ENCODE results near the gene PPP2R5A. TPM values are rescaled to one million over a fixed set of nuclear protein-coding genes. Genes with fewer than 3 reads are reported as not detected.
"Not testable (repeated sequence)": the region's sequence is repeated elsewhere in the genome, so short reads cannot be mapped to it uniquely, and the experiment has no call there.

Gene PPP2R5A
- polyA plus RNA-seq, 2 donors, result 29.0 to 37.3 TPM

DNA sequence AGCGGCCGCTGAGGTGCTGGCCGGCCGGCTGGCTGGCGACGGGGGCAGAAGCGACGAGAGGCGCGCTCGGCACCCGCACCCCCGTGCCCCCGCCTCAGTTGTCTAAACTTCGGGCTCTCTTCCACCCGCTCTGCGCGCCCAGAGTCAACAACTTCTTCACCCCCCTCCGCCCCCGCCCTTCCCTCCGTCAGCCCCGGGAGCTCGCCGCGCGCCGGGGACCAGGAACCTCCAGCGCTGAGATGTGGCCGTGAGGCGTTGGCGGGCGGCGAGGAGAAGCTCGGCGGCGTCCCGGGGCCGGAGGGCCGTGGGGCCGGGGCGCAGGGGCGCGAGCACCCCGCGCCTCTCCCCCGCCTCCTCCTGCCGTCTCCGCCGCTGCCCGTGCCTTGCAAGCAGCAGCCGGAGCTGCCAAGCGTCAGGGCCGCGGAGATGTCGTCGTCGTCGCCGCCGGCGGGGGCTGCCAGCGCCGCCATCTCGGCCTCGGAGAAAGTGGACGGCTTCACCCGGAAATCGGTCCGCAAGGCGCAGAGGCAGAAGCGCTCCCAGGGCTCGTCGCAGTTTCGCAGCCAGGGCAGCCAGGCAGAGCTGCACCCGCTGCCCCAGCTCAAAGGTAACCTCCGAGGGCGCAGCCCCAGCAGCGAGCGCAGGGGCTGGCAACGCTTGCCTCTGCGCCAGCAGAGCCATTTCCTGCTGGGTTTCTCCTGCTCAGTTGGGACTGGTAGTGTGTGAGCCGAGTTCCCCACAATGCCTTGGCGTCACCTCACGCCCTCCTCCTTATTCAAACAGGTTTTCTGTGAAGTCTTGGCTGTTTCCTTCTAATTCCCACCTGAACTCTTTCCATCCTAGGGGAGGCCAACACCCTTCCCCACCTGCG lies 710 bp downstream of the PPP2R5A start:
- WGBS, 2 donors, result 1% methylated on average over 68 to 85 of the region's 85 CpGs
- Histone ChIP-seq H3K36me3 (ENCODE audit: control insufficient read depth in 2 of 2, insufficient read depth in 2 of 2, low read length in 1 of 2) (no peaks in the 10 kb centered on the region), H3K9me3 (ENCODE audit: control insufficient read depth in 2 of 2, insufficient read depth in 1 of 2, low read depth in 1 of 2, low read length in 1 of 2) (no peaks in the 10 kb centered on the region), H3K4me3 (ENCODE audit: low read depth in 1 of 2, low read length in 2 of 2) (peak overlapping the region; percentile 74 to 98), H3K27me3 (ENCODE audit: control insufficient read depth in 1 of 2, insufficient read depth in 2 of 2, low read length in 2 of 2) (no peaks in the 10 kb centered on the region), H3K27ac (ENCODE audit: low read depth in 2 of 2, low read length in 1 of 2) (peak overlapping the region; percentile 96 to 100), H3K4me1 (ENCODE audit: control insufficient read depth in 2 of 2, insufficient read depth in 2 of 2, low read length in 1 of 2) (no peaks in the 10 kb centered on the region)

DNA sequence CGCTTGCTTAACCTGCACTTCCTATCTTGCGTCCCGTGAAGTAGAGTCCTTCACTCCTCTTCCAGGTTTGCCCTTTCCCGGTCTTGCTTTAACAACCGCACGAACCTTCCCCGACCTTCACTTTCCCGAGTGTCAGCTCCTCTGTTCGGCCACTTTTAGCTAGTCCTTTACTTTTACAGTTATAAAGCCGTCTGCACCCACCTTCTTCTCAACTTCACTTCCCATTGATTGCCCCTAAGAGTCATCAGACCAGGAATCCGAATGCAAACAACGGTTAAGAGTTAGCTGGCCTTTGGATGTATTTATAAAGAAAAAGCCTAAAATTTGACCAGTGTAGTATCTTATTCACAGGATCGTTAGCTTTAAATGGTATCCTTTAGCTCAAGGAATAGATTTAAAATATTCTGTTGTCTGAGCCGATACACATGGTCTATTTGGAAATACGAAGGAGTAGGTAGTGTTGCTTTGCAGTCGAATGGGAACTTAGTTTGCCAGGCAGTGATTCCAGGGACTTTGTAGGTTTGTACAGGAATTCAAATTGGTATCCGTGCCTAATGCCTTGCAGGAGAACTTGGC lies 1.4 kb downstream of the PPP2R5A start:
- peaks cover 0 to 2% of the 10 kb centered on the region in 2 donors for H3K4me1 ChIP-seq (ENCODE audit: control insufficient read depth in 2 of 2, insufficient read depth in 2 of 2, low read length in 1 of 2)
- no peaks in the 10 kb centered on the region for H3K27me3 ChIP-seq (ENCODE audit: control insufficient read depth in 1 of 2, insufficient read depth in 2 of 2, low read length in 2 of 2)
- H3K27ac ChIP-seq (ENCODE audit: low read depth in 2 of 2, low read length in 1 of 2), result peak overlapping the region; percentile 96 to 100
- WGBS, 2 donors, result 0% methylated on average over 17 of the region's 17 CpGs
- peak overlapping the region; percentile 74 to 98 for H3K4me3 ChIP-seq (ENCODE audit: low read depth in 1 of 2, low read length in 2 of 2)
- no peaks in the 10 kb centered on the region for H3K9me3 ChIP-seq (ENCODE audit: control insufficient read depth in 2 of 2, insufficient read depth in 1 of 2, low read depth in 1 of 2, low read length in 1 of 2)
- H3K36me3 ChIP-seq (ENCODE audit: control insufficient read depth in 2 of 2, insufficient read depth in 2 of 2, low read length in 1 of 2), result no peaks in the 10 kb centered on the region

DNA sequence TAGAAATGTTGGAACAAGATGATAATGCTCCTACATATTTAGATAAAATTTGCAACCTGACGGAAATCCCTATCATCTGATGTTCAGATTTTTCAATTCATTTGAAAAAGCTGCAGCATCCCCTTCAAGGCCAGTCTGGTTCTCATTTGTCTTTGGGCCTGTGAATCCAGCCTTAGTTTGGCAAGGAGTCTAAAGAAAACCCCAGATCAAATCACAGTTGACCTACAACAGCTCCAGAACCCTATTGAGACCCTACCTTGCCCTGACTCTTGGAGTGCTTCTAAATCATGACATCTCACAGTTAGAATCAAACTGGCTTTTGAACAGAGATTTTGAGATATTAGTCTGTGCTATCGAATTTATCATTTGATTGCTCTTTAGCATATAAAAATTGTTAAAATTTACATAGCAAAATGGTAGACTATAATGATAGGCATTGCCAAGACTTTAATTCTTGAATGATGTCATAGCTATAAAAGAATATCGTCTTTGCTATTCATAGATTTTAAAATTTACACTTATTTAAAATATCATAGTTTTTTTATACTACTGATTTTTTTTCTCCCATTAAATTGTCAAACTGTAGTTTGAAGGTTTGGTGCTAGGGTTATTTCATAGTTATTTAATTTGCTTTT lies 2.2 kb downstream of the PPP2R5A start:
- Histone ChIP-seq H3K4me3 (ENCODE audit: low read depth in 1 of 2, low read length in 2 of 2) (peak overlapping the region; percentile 46 to 74), H3K27ac (ENCODE audit: low read depth in 2 of 2, low read length in 1 of 2) (peak overlapping the region; percentile 70 to 77), H3K4me1 (ENCODE audit: control insufficient read depth in 2 of 2, insufficient read depth in 2 of 2, low read length in 1 of 2) (peaks cover 0 to 2% of the 10 kb centered on the region in 2 donors), H3K36me3 (ENCODE audit: control insufficient read depth in 2 of 2, insufficient read depth in 2 of 2, low read length in 1 of 2) (no peaks in the 10 kb centered on the region), H3K27me3 (ENCODE audit: control insufficient read depth in 1 of 2, insufficient read depth in 2 of 2, low read length in 2 of 2) (no peaks in the 10 kb centered on the region), H3K9me3 (ENCODE audit: control insufficient read depth in 2 of 2, insufficient read depth in 1 of 2, low read depth in 1 of 2, low read length in 1 of 2) (no peaks in the 10 kb centered on the region)
- WGBS, 2 donors, result 18 to 24% methylated on average over 3 of the region's 3 CpGs

DNA sequence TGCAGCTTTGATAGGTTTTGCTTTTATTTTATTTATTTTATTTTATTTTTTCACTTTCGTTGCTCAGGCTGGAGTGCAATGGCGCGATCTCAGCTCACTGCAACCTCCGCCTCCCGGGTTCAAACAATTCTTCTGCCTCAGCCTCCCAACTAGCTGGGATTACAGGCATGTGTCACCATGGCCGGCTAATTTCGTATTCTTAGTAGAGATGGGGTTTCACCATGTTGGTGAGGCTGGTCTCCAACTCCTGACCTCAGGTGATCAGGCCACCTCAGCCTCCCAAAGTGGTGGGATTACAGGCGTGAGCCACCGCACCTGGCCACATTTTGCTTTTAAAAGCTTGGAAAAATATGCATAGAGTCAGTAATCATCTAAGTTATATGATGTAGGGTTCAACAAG lies 2.8 kb downstream of the PPP2R5A start:
- Histone ChIP-seq H3K4me3 (ENCODE audit: low read depth in 1 of 2, low read length in 2 of 2) (peak overlapping the region; percentile 25 to 41), H3K27ac (ENCODE audit: low read depth in 2 of 2, low read length in 1 of 2) (peak overlapping the region in 1 of 2 donors; percentile 39)
- H3K4me1 ChIP-seq (ENCODE audit: control insufficient read depth in 2 of 2, insufficient read depth in 2 of 2, low read length in 1 of 2); H3K27me3 ChIP-seq (ENCODE audit: control insufficient read depth in 1 of 2, insufficient read depth in 2 of 2, low read length in 2 of 2); H3K36me3 ChIP-seq (ENCODE audit: control insufficient read depth in 2 of 2, insufficient read depth in 2 of 2, low read length in 1 of 2); H3K9me3 ChIP-seq (ENCODE audit: control insufficient read depth in 2 of 2, insufficient read depth in 1 of 2, low read depth in 1 of 2, low read length in 1 of 2): not testable (repeated sequence)
- WGBS, 2 donors, result 73 to 75% methylated on average over 9 of the region's 9 CpGs

DNA sequence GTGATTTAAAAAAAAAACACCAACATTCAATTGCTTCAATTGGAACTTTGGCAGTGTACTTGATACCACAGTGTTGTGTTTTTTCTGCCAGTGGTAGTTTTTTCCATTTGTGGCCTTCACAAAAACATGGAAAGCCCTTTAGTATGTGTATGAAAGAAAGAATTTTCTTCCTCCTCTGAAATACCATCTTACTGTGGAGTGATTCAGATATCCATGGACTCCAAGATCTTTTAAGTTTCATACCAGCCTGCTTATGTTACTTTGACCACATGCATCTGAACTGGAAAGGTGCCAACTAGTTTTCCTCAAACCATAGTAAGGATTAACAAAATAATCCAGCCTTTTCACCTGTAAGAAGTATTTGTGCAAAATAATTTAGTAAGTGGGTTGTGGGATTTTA lies 3.4 kb downstream of the PPP2R5A start:
- no peak overlapping the region for H3K27ac ChIP-seq (ENCODE audit: low read depth in 2 of 2, low read length in 1 of 2)
- no peaks in the 10 kb centered on the region for H3K9me3 ChIP-seq (ENCODE audit: control insufficient read depth in 2 of 2, insufficient read depth in 1 of 2, low read depth in 1 of 2, low read length in 1 of 2)
- H3K4me3 ChIP-seq (ENCODE audit: low read depth in 1 of 2, low read length in 2 of 2), result peak overlapping the region in 1 of 2 donors; percentile 13
- H3K27me3 ChIP-seq (ENCODE audit: control insufficient read depth in 1 of 2, insufficient read depth in 2 of 2, low read length in 2 of 2), result no peaks in the 10 kb centered on the region
- H3K4me1 ChIP-seq (ENCODE audit: control insufficient read depth in 2 of 2, insufficient read depth in 2 of 2, low read length in 1 of 2), result peaks cover 0 to 2% of the 10 kb centered on the region in 2 donors
- no peaks in the 10 kb centered on the region for H3K36me3 ChIP-seq (ENCODE audit: control insufficient read depth in 2 of 2, insufficient read depth in 2 of 2, low read length in 1 of 2)

DNA sequence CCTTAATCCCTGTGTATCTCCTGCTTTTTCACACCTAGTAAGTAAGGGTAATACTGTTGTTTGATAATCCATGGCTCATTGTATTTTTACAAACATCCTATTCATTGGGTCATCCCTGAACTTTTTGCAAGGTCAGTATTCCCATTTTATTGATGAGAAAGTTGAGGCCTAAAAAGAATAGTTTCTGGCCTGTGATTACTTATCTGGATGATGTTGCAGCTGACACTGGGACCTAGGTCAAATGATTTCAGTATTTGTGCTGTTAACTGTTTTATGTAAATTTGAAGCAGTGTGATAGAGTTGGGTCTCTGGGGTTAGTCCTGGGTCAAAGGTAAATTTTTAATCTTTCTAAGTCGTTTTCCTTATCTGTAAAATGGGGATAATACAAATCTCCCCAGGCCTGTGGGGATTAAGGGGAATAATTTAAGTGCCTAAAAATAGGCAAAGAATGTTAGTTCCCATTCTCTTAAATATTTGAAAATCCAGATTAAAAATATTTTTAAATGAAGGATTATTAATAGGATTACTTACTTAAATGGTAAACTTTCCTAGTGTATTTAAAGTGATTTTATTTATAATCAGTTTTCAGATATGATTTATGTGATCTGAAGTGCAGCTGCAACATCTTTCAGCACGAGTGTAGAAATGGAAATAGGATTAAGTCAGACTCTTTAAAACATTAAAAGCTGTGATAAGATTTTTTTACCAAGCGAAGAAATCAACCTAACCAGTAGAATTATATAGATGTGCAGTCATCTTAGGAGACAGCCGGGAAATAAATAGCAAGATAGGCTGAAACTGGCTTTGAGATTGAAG lies 4.3 kb downstream of the PPP2R5A start:
- Histone ChIP-seq H3K27me3 (ENCODE audit: control insufficient read depth in 1 of 2, insufficient read depth in 2 of 2, low read length in 2 of 2) (no peaks in the 10 kb centered on the region), H3K4me3 (ENCODE audit: low read depth in 1 of 2, low read length in 2 of 2) (no peak overlapping the region), H3K4me1 (ENCODE audit: control insufficient read depth in 2 of 2, insufficient read depth in 2 of 2, low read length in 1 of 2) (peaks cover 0 to 2% of the 10 kb centered on the region in 2 donors), H3K36me3 (ENCODE audit: control insufficient read depth in 2 of 2, insufficient read depth in 2 of 2, low read length in 1 of 2) (no peaks in the 10 kb centered on the region), H3K9me3 (ENCODE audit: control insufficient read depth in 2 of 2, insufficient read depth in 1 of 2, low read depth in 1 of 2, low read length in 1 of 2) (no peaks in the 10 kb centered on the region), H3K27ac (ENCODE audit: low read depth in 2 of 2, low read length in 1 of 2) (no peak overlapping the region)
- 44 to 53% methylated on average over 4 of the region's 4 CpGs for WGBS, 2 donors

DNA sequence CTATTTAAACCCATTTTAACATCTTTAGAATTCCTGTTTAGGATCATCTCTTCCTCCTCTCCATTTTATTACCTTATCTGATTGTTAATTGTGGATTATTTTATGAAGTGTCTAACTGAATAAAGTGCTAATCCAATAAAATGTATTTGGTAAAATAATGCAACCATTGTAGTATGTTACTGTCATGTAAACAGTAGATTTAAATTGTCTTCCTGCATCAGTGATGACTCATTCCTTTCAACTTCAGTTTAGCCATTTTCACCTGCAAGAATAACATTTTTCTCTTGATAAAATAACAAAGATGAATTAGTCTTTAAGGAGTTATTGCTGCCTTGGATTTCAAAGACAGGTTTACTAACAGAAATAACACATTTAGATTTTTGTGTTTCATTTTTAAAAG lies 5.4 kb downstream of the PPP2R5A start:
- Histone ChIP-seq H3K4me1 (ENCODE audit: control insufficient read depth in 2 of 2, insufficient read depth in 2 of 2, low read length in 1 of 2) (peaks cover 0 to 2% of the 10 kb centered on the region in 2 donors), H3K9me3 (ENCODE audit: control insufficient read depth in 2 of 2, insufficient read depth in 1 of 2, low read depth in 1 of 2, low read length in 1 of 2) (no peaks in the 10 kb centered on the region), H3K4me3 (ENCODE audit: low read depth in 1 of 2, low read length in 2 of 2) (no peak overlapping the region), H3K27me3 (ENCODE audit: control insufficient read depth in 1 of 2, insufficient read depth in 2 of 2, low read length in 2 of 2) (no peaks in the 10 kb centered on the region), H3K36me3 (ENCODE audit: control insufficient read depth in 2 of 2, insufficient read depth in 2 of 2, low read length in 1 of 2) (no peaks in the 10 kb centered on the region), H3K27ac (ENCODE audit: low read depth in 2 of 2, low read length in 1 of 2) (no peak overlapping the region)

DNA sequence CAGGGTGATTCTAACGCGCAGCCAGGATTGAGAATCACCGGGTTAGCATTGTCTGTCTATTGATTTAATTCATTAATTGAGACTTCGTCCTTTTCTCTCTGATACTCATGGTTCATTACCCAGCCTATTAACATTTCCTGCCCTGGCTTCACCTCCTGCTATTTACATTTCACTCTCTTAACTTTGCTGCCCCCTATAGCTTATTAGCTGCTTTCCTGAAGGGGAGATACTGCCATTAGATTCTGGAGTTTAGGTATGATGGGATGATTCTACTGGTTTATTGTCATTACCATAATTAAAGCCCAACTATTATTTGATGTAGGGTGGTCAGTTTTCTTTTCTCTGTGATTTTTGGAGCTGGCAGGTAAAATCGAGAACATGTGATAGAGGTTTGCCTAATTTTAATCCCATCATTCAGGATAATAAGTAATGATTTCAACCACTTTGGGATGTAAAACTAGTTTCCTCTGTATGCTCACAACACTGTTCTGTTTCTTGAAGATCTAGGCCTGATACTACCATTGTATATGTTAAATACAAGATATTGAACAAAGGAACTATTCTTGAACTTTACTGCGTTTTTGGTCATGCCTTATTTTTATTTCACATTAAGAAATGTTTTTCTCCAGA lies 6.4 kb downstream of the PPP2R5A start:
- peaks cover 0 to 2% of the 10 kb centered on the region in 2 donors for H3K4me1 ChIP-seq (ENCODE audit: control insufficient read depth in 2 of 2, insufficient read depth in 2 of 2, low read length in 1 of 2)
- WGBS, 2 donors, result 40 to 43% methylated on average over 6 of the region's 6 CpGs
- H3K36me3 ChIP-seq (ENCODE audit: control insufficient read depth in 2 of 2, insufficient read depth in 2 of 2, low read length in 1 of 2), result no peaks in the 10 kb centered on the region
- H3K9me3 ChIP-seq (ENCODE audit: control insufficient read depth in 2 of 2, insufficient read depth in 1 of 2, low read depth in 1 of 2, low read length in 1 of 2), result no peaks in the 10 kb centered on the region
- H3K27me3 ChIP-seq (ENCODE audit: control insufficient read depth in 1 of 2, insufficient read depth in 2 of 2, low read length in 2 of 2), result no peaks in the 10 kb centered on the region
- no peak overlapping the region for H3K27ac ChIP-seq (ENCODE audit: low read depth in 2 of 2, low read length in 1 of 2)
- H3K4me3 ChIP-seq (ENCODE audit: low read depth in 1 of 2, low read length in 2 of 2), result no peak overlapping the region

Measured in esophagus (tissue), 2 donors.